Glutamatergic neuron (in vitro differentiated cells): ENCODE data around the gene GNAI2. TPM values are rescaled to one million over a fixed set of nuclear protein-coding genes. Genes with fewer than 3 reads are reported as not detected.
A peak's percentile ranks its signal among the peaks of the same experiment; 100 is the strongest.
"Not testable (repeated sequence)": the region's sequence is repeated elsewhere in the genome, so short reads cannot be mapped to it uniquely, and the experiment has no call there.

Experiments used
- DNase-seq: peaks from one replicate; pipeline ENCODE4 v3.0.0; 2022
- H3K27ac Mint-ChIP-seq: one replicate; pipeline ENCODE4 v1.8.0; 2020; ENCODE audit warnings: mild to moderate bottlenecking, mixed read lengths, inconsistent platforms; ENCODE audit not compliant: unreplicated experiment
- H3K27me3 Mint-ChIP-seq: one replicate; pipeline ENCODE4 v1.8.0; 2020; ENCODE audit warnings: mild to moderate bottlenecking, moderate library complexity, mixed read lengths, inconsistent platforms; ENCODE audit not compliant: unreplicated experiment
- H3K36me3 Mint-ChIP-seq: one replicate; pipeline ENCODE4 v1.8.0; 2020; ENCODE audit warnings: mild to moderate bottlenecking, mixed read lengths, inconsistent platforms; ENCODE audit not compliant: unreplicated experiment
- H3K4me1 Mint-ChIP-seq: one replicate; pipeline ENCODE4 v1.8.0; 2020; ENCODE audit warnings: mild to moderate bottlenecking, low read depth, mixed read lengths, inconsistent platforms; ENCODE audit not compliant: unreplicated experiment
- H3K4me3 Mint-ChIP-seq: one replicate; pipeline ENCODE4 v1.8.0; 2020; ENCODE audit warnings: mild to moderate bottlenecking, mixed read lengths, inconsistent platforms; ENCODE audit not compliant: unreplicated experiment
- H3K9me3 Mint-ChIP-seq: one replicate; pipeline ENCODE4 v1.8.0; 2020; ENCODE audit warnings: mild to moderate bottlenecking, moderate library complexity, mixed read lengths, inconsistent platforms; ENCODE audit not compliant: unreplicated experiment
- total RNA-seq: library from RNA; stranded (reverse); fragmentation: NEBNext Ultra II Directional; extraction: Animal tissue kit (Norgen Biotek cat#: 25700); gene quantifications from one replicate; pipeline ENCODE4 v1.2.1, GENCODE V29; 2021; ENCODE audit not compliant: unreplicated experiment
- TF ChIP-seq, protein P1 (sequence below): fragments of 200-600 bp; sonication (generic); IDR thresholded peaks from one replicate; pipeline ENCODE4 v1.5.0; 2021; ENCODE audit not compliant: partially characterized antibody, unreplicated experiment

Gene GNAI2
- total RNA-seq, 1 donor from 2014 or later, result 297 TPM

- no peaks in the 10 kb centered on the region for H3K36me3 Mint-ChIP-seq
- TF ChIP-seq, protein P1, sequence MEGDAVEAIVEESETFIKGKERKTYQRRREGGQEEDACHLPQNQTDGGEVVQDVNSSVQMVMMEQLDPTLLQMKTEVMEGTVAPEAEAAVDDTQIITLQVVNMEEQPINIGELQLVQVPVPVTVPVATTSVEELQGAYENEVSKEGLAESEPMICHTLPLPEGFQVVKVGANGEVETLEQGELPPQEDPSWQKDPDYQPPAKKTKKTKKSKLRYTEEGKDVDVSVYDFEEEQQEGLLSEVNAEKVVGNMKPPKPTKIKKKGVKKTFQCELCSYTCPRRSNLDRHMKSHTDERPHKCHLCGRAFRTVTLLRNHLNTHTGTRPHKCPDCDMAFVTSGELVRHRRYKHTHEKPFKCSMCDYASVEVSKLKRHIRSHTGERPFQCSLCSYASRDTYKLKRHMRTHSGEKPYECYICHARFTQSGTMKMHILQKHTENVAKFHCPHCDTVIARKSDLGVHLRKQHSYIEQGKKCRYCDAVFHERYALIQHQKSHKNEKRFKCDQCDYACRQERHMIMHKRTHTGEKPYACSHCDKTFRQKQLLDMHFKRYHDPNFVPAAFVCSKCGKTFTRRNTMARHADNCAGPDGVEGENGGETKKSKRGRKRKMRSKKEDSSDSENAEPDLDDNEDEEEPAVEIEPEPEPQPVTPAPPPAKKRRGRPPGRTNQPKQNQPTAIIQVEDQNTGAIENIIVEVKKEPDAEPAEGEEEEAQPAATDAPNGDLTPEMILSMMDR, result no peak
- H3K27ac Mint-ChIP-seq, result no peak overlapping the region
- DNase-seq, result no peak
- peaks cover 11% of the 10 kb centered on the region for H3K9me3 Mint-ChIP-seq
- peaks cover 11% of the 10 kb centered on the region for H3K27me3 Mint-ChIP-seq
- peaks cover 6% of the 10 kb centered on the region for H3K4me1 Mint-ChIP-seq
- no peak overlapping the region for H3K4me3 Mint-ChIP-seq
Measured at GRCh38 chr3:50222169-50222528, 13.9 kb upstream of the GNAI2 start.

GRCh38 chr3:50224639-50225038 is 11.4 kb upstream of the GNAI2 start:
- Mint-ChIP-seq H3K36me3 (no peaks in the 10 kb centered on the region), H3K4me1 (peaks cover 13% of the 10 kb centered on the region), H3K27ac (no peak overlapping the region), H3K27me3 (peaks cover 11% of the 10 kb centered on the region), H3K9me3 (peaks cover 14% of the 10 kb centered on the region), H3K4me3 (no peak overlapping the region)
- DNase-seq, result no peak
- TF ChIP-seq, protein P1, result no peak

- H3K4me3 Mint-ChIP-seq, result peak overlapping the region; percentile 90
- TF ChIP-seq, protein P1, result no peak
- DNase-seq, result no peak
- H3K9me3 Mint-ChIP-seq, result peaks cover 14% of the 10 kb centered on the region
- no peak overlapping the region for H3K27ac Mint-ChIP-seq
- peaks cover 12% of the 10 kb centered on the region for H3K4me1 Mint-ChIP-seq
- H3K27me3 Mint-ChIP-seq, result peaks cover 11% of the 10 kb centered on the region
- no peaks in the 10 kb centered on the region for H3K36me3 Mint-ChIP-seq
Measured at GRCh38 chr3:50226888-50227389, 9.1 kb upstream of the GNAI2 start.

DNA sequence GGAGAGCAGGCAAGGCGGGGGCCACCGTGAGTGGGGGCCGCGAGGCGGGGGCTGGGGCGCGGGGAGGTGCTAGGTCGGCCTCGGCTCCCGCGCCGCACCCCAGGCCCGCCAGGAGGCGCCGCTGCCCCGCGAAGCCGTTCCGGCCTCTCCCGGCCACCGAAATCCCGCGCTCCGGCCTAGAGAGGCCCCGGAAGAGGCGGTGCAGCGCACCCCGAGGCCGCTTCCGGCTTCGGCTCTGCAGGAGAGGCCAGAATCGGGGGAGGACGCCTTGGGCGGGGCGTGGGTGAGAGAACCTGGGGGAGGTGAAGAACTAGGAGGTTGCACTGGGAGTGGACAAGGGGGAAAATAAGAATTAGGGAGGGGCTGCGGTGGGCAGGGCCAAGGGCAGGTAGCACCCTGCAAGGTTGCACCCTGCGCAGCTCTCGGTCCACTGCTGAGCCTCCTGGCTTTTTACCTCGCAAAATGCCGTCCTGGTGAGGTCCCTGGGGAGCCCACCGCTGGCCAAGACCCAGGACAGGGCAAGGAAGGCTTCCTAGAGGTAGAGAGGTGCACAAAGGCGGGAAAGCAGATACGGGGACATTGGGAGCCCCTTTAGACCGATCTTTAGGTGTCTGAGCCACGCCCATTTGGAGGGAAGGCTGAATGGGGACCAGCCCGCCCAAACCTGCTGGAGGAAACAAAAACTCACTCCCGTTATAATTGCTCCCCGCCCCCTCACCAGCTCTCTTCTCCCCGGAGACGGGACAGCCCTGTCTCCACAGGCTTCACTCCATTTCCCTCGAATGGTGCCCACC is 8.4 kb upstream of the GNAI2 start:
- peaks cover 14% of the 10 kb centered on the region for H3K9me3 Mint-ChIP-seq
- peak; percentile 95 for DNase-seq
- no peaks in the 10 kb centered on the region for H3K36me3 Mint-ChIP-seq
- H3K4me3 Mint-ChIP-seq, result peak overlapping the region; percentile 96
- H3K4me1 Mint-ChIP-seq, result peaks cover 12% of the 10 kb centered on the region
- TF ChIP-seq, protein P1, result peak; percentile 77
- peaks cover 13% of the 10 kb centered on the region for H3K27me3 Mint-ChIP-seq
- peak overlapping the region; percentile 86 for H3K27ac Mint-ChIP-seq

DNA sequence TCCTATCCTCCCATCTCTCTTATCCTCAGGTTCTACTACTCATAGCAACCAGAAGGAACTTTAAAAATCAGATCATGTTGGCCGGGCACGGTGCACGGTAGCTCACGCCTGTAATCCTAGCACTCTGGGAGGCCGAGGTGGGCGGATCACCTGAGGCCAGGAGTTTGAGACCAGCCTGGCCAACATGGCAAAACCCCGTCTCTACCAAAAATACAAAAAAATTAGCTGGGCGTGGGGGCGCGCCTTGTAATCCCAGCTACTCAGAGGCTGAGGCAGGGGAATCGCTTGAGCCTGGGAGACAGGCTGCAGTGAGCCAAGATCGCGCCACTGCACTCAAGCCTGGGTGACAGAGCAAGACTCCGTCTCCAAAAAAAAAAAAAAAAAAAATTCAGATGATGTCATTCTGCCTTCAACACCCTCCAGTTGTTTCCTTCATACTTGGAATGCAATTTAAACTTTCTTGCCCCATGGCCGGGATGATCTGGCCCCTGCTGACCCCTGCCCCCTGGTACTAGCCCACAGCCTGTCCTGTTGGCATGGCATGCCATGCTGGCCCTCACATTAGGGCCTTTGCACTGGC is 7.7 kb upstream of the GNAI2 start:
- not testable (repeated sequence) for H3K36me3 Mint-ChIP-seq, DNase-seq
- peaks cover 14% of the 10 kb centered on the region for H3K9me3 Mint-ChIP-seq
- H3K27ac Mint-ChIP-seq, result peak overlapping the region; percentile 86
- H3K4me1 Mint-ChIP-seq, result peaks cover 16% of the 10 kb centered on the region
- peaks cover 13% of the 10 kb centered on the region for H3K27me3 Mint-ChIP-seq
- H3K4me3 Mint-ChIP-seq, result peak overlapping the region; percentile 96
